Mucosa of rectum (tissue), 2 donors: ENCODE results near the gene DLGAP1.

Experiments
- H3K27ac ChIP-seq, 2 donors: one replicate each; pipeline ENCODE4 v1.7.0; 2013; ENCODE audit warnings: inconsistent platforms in 2 of 2, low read depth in 2 of 2, low read length in 2 of 2
- H3K27me3 ChIP-seq, 2 donors: one replicate each; pipeline ENCODE4 v1.7.0; 2013; ENCODE audit warnings: low read length in 2 of 2; ENCODE audit not compliant: control insufficient read depth in 2 of 2, insufficient read depth in 2 of 2
- H3K36me3 ChIP-seq, 2 donors: one replicate each; pipeline ENCODE4 v1.7.0; 2013; ENCODE audit warnings: low read length in 2 of 2; ENCODE audit not compliant: control insufficient read depth in 2 of 2, insufficient read depth in 2 of 2
- H3K4me1 ChIP-seq, 2 donors: one replicate each; pipeline ENCODE4 v1.7.0; 2013; ENCODE audit warnings: low read length in 2 of 2, mild to moderate bottlenecking in 1 of 2; ENCODE audit not compliant: control insufficient read depth in 2 of 2, insufficient read depth in 2 of 2
- H3K4me3 ChIP-seq, 2 donors: one replicate each; pipeline ENCODE4 v1.7.0; 2013; ENCODE audit warnings: low read length in 2 of 2
- H3K9ac ChIP-seq, 2 donors: one replicate each; pipeline ENCODE4 v1.7.0; 2013; ENCODE audit warnings: low read length in 2 of 2, low read depth in 1 of 2, mild to moderate bottlenecking in 1 of 2
- H3K9me3 ChIP-seq, 2 donors: one replicate each; pipeline ENCODE4 v1.7.0; 2013; ENCODE audit warnings: low read length in 2 of 2; ENCODE audit not compliant: control insufficient read depth in 2 of 2
- donor health status: healthy.
- donor health status: Normal muscosa, but diverticular disease.

Gene DLGAP1

GRCh38 chr18:3596324-3596636 lies 858.8 kb downstream of the DLGAP1 start:
- no peaks in the 10 kb centered on the region for H3K27me3 ChIP-seq
- H3K4me3 ChIP-seq = peak overlapping the region; percentile 31 to 81
- H3K27ac ChIP-seq = peak overlapping the region; percentile 95 to 98
- H3K36me3 ChIP-seq = peaks cover 0 to 3% of the 10 kb centered on the region in 2 donors
- H3K9me3 ChIP-seq = no peaks in the 10 kb centered on the region
- H3K9ac ChIP-seq = peak overlapping the region; percentile 74 to 85
- H3K4me1 ChIP-seq = peaks cover 33 to 40% of the 10 kb centered on the region in 2 donors

- peak overlapping the region; percentile 71 to 81 for H3K4me3 ChIP-seq
- peak overlapping the region; percentile 74 to 85 for H3K9ac ChIP-seq
- H3K27me3 ChIP-seq = no peaks in the 10 kb centered on the region
- no peaks in the 10 kb centered on the region for H3K9me3 ChIP-seq
- H3K4me1 ChIP-seq = peaks cover 33 to 40% of the 10 kb centered on the region in 2 donors
- peak overlapping the region; percentile 95 to 98 for H3K27ac ChIP-seq
- peaks cover 0 to 3% of the 10 kb centered on the region in 2 donors for H3K36me3 ChIP-seq
Observed at GRCh38 chr18:3595369-3596273, 859.5 kb downstream of the DLGAP1 start.

GRCh38 chr18:3594760-3595368 lies 860.2 kb downstream of the DLGAP1 start:
- peaks cover 0 to 3% of the 10 kb centered on the region in 2 donors for H3K36me3 ChIP-seq
- no peaks in the 10 kb centered on the region for H3K9me3 ChIP-seq
- peak overlapping the region; percentile 71 to 81 for H3K4me3 ChIP-seq
- no peaks in the 10 kb centered on the region for H3K27me3 ChIP-seq
- peaks cover 33 to 40% of the 10 kb centered on the region in 2 donors for H3K4me1 ChIP-seq
- H3K27ac ChIP-seq = peak overlapping the region; percentile 95 to 98
- peak overlapping the region; percentile 74 to 85 for H3K9ac ChIP-seq

GRCh38 chr18:3593904-3594759 lies 861.0 kb downstream of the DLGAP1 start:
- H3K27me3 ChIP-seq = no peaks in the 10 kb centered on the region
- peak overlapping the region; percentile 85 to 88 for H3K9ac ChIP-seq
- H3K4me1 ChIP-seq = peaks cover 33 to 40% of the 10 kb centered on the region in 2 donors
- H3K9me3 ChIP-seq = no peaks in the 10 kb centered on the region
- peak overlapping the region; percentile 95 to 98 for H3K27ac ChIP-seq
- H3K36me3 ChIP-seq = peaks cover 0 to 3% of the 10 kb centered on the region in 2 donors
- H3K4me3 ChIP-seq = peak overlapping the region; percentile 71 to 81

GRCh38 chr18:3593381-3593903 lies 861.7 kb downstream of the DLGAP1 start:
- Histone ChIP-seq H3K36me3 (peaks cover 0 to 3% of the 10 kb centered on the region in 2 donors), H3K4me1 (peaks cover 33 to 40% of the 10 kb centered on the region in 2 donors), H3K27me3 (no peaks in the 10 kb centered on the region), H3K27ac (peak overlapping the region; percentile 95 to 98), H3K4me3 (peak overlapping the region; percentile 71 to 81), H3K9ac (peak overlapping the region; percentile 80 to 88), H3K9me3 (no peaks in the 10 kb centered on the region)

- Histone ChIP-seq H3K27ac (peak overlapping the region; percentile 95 to 98), H3K9ac (peak overlapping the region; percentile 80 to 88), H3K4me3 (no peak overlapping the region), H3K9me3 (no peaks in the 10 kb centered on the region), H3K4me1 (peaks cover 33 to 40% of the 10 kb centered on the region in 2 donors), H3K27me3 (no peaks in the 10 kb centered on the region), H3K36me3 (peaks cover 0 to 3% of the 10 kb centered on the region in 2 donors)
Observed at GRCh38 chr18:3592864-3593263, 862.2 kb downstream of the DLGAP1 start.

- Histone ChIP-seq H3K36me3 (no peaks in the 10 kb centered on the region), H3K9ac (no peak overlapping the region), H3K27me3 (no peaks in the 10 kb centered on the region), H3K27ac (no peak overlapping the region), H3K4me3 (no peak overlapping the region), H3K9me3 (no peaks in the 10 kb centered on the region), H3K4me1 (peaks cover 18 to 24% of the 10 kb centered on the region in 2 donors)
Observed at GRCh38 chr18:3590096-3590630, 864.9 kb downstream of the DLGAP1 start.

- H3K27me3 ChIP-seq = no peaks in the 10 kb centered on the region
- H3K4me1 ChIP-seq = peaks cover 0 to 17% of the 10 kb centered on the region in 2 donors
- no peak overlapping the region for H3K9ac ChIP-seq
- H3K27ac ChIP-seq = peak overlapping the region in 1 of 2 donors; percentile 13
- no peaks in the 10 kb centered on the region for H3K9me3 ChIP-seq
- H3K36me3 ChIP-seq = no peaks in the 10 kb centered on the region
- no peak overlapping the region for H3K4me3 ChIP-seq
Observed at GRCh38 chr18:3585656-3586509, 869.2 kb downstream of the DLGAP1 start.
